K562 (cell line): ENCODE measurements around the gene OSBPL10. TPM values are rescaled to one million over a fixed set of nuclear protein-coding genes. Genes with fewer than 3 reads are reported as not detected.

Experiments
- ATAC-seq: fragments of 200-7000 bp; cut with Tn5 transposase; 3 replicates; pipeline ENCODE4 v1.9.1; 2020; ENCODE audit warnings: moderate library complexity
- BruUV-seq: library from RNA; stranded (reverse); fragments of 400-500 nt; replicated peaks from 2 replicates; lab custom pipeline; 2021; lab: Mats Ljungman, UMichigan
- CTCF ChIA-PET: fragments of 300-600 bp; formaldehyde crosslinking; extraction: SDS; loops from one replicate; lab custom pipeline; 2021; ENCODE audit warnings: low intra/inter-chr PET ratio; lab: Yijun Ruan, JAX
- POLR2A ChIA-PET: fragments of 300-600, 350-650 bp; sonication (Branson Sonifier 250); formaldehyde crosslinking; extraction: SDS; loops from one replicate; lab custom pipeline; 2021; ENCODE audit warnings: antibody characterized with exemption, inconsistent platforms; lab: Yijun Ruan, JAX
- DNase-seq, 4 experiments: peaks; one replicate each; pipeline versions ENCODE4 v3.0.0 to v3.0.0-alpha.2; 2011 to 2018; ENCODE audit warnings: low spot score in 3 of 4, mixed read lengths in 3 of 4; ENCODE audit errors: extremely low read depth in 1 of 4
- FAIRE-seq: peaks from 2 replicates; lab custom pipeline; 2011; peaks lifted over from hg19 to GRCh38; lab: Jason Lieb, UNC
- H2AFZ ChIP-seq: 2 replicates; pipeline ENCODE4 v1.6.0; 2011; ENCODE audit warnings: low read depth, low read length, control low read depth, inconsistent platforms
- H3K27ac ChIP-seq: fragments of 200-600 bp; 3 replicates; pipeline ENCODE4 v1.8.0; 2011; ENCODE audit warnings: low read depth, mild to moderate bottlenecking, control low read depth, inconsistent platforms, low read length, moderate library complexity, mixed read lengths; ENCODE audit errors: extremely low read depth
- H3K27me3 ChIP-seq, 2 experiments: fragments of 300-600 bp in 1 of 2; 2 replicates in 1 of 2; 3 replicates in 1 of 2; pipeline versions ENCODE4 v1.6.0 to v1.8.0; 2011; ENCODE audit warnings: inconsistent platforms in 2 of 2, low read length in 2 of 2, mild to moderate bottlenecking in 1 of 2, mixed read lengths in 1 of 2, moderate library complexity in 1 of 2; ENCODE audit not compliant: control insufficient read depth in 2 of 2, insufficient read depth in 2 of 2
- H3K36me3 ChIP-seq: fragments of 300-600 bp; 3 replicates; pipeline ENCODE4 v1.8.0; 2011; ENCODE audit warnings: mild to moderate bottlenecking, low read length, inconsistent platforms; ENCODE audit not compliant: control insufficient read depth, insufficient read depth
- H3K4me1 ChIP-seq, 2 experiments: fragments of 200-600 bp in 1 of 2; replicated peaks in 1 of 2; 2 replicates in 1 of 2; 3 replicates in 1 of 2; pipeline versions ENCODE4 v1.5.1 to v1.8.0; 2011; ENCODE audit warnings: inconsistent platforms in 2 of 2, low read length in 2 of 2, mild to moderate bottlenecking in 1 of 2, mixed read lengths in 1 of 2, moderate library complexity in 1 of 2; ENCODE audit not compliant: control insufficient read depth in 2 of 2, insufficient read depth in 2 of 2
- H3K4me2 ChIP-seq: 2 replicates; pipeline ENCODE4 v1.6.1; 2011; ENCODE audit warnings: low read length, control low read depth, inconsistent platforms, mixed read lengths; ENCODE audit not compliant: insufficient read depth
- H3K4me3 ChIP-seq: fragments of 200-600 bp; sonication (generic), shearing (Covaris generic); 2 replicates; pipeline ENCODE4 v1.5.1; 2016; ENCODE audit warnings: control low read depth, inconsistent platforms
- H3K79me2 ChIP-seq: fragments of 200-600 bp; 3 replicates; pipeline ENCODE4 v1.8.0; 2011; ENCODE audit warnings: low read length, inconsistent platforms; ENCODE audit not compliant: control insufficient read depth, insufficient read depth
- H3K9ac ChIP-seq, 2 experiments: 2 replicates each; pipeline versions ENCODE4 v1.6.0 to v1.6.1; 2011; ENCODE audit warnings: low read depth in 2 of 2, low read length in 2 of 2, control low read depth in 1 of 2, inconsistent platforms in 1 of 2, mild to moderate bottlenecking in 1 of 2, mixed read lengths in 1 of 2; ENCODE audit not compliant: insufficient read depth in 1 of 2
- H3K9me1 ChIP-seq: one replicate; pipeline ENCODE4 v1.6.0; 2011; ENCODE audit warnings: inconsistent platforms, mild to moderate bottlenecking, low read length, moderate library complexity; ENCODE audit not compliant: control insufficient read depth, insufficient read depth
- H3K9me3 ChIP-seq: replicated peaks from 2 replicates; pipeline ENCODE4 v1.5.1; 2011; ENCODE audit warnings: low read depth, low read length, inconsistent platforms; ENCODE audit not compliant: control insufficient read depth, insufficient read depth
- H4K20me1 ChIP-seq: replicated peaks from 2 replicates; pipeline ENCODE4 v1.6.1; 2011; ENCODE audit warnings: low read length, inconsistent platforms, mixed read lengths; ENCODE audit not compliant: control insufficient read depth, insufficient read depth
- ETS2 ChIP-seq: IDR thresholded peaks from 2 replicates; pipeline ENCODE4 v1.6.1; 2016; ENCODE audit warnings: borderline replicate concordance, missing genetic modification characterization, mild to moderate bottlenecking, moderate library complexity, missing compliant biosample characterization; ENCODE audit not compliant: poor library complexity, severe bottlenecking
- GABPA ChIP-seq: fragments of 200-800 bp; sonication (Bioruptor generic); conservative IDR thresholded peaks from 2 replicates; pipeline ENCODE4 v1.6.1; 2016; ENCODE audit warnings: low read depth, missing genetic modification characterization, missing compliant biosample characterization
- KLF16 ChIP-seq: IDR thresholded peaks from 2 replicates; pipeline ENCODE4 v1.6.1; 2016; ENCODE audit warnings: antibody characterized with exemption
- PRPF4 ChIP-seq: fragments of 200-400 bp; formaldehyde crosslinking; IDR thresholded peaks from one replicate; pipeline ENCODE4 v1.6.1; 2017; ENCODE audit warnings: low read length, low read depth, mild to moderate bottlenecking; ENCODE audit not compliant: insufficient read depth, poor library complexity, severe bottlenecking
- RBM14 ChIP-seq: fragments of 200-400 bp; formaldehyde crosslinking; IDR thresholded peaks from 2 replicates; pipeline ENCODE4 v1.6.1; 2018; ENCODE audit warnings: low read depth, mild to moderate bottlenecking, low read length, moderate library complexity, borderline replicate concordance; ENCODE audit not compliant: insufficient read depth
- TRIM24 ChIP-seq, 2 experiments: fragments of 450-650 bp; IDR thresholded peaks; 2 replicates each; pipeline ENCODE4 v1.6.1; 2016
- ZBTB5 ChIP-seq: fragments of 450-650 bp; IDR thresholded peaks from 2 replicates; pipeline ENCODE4 v1.6.1; 2017; ENCODE audit warnings: antibody characterized with exemption
- ZNF140 ChIP-seq: fragments of 250-450 bp; sonication (Bioruptor Pico); IDR thresholded peaks from 2 replicates; pipeline ENCODE4 v1.8.0; 2021; ENCODE audit warnings: moderate library complexity, mild to moderate bottlenecking, inconsistent platforms
- ZNF274 ChIP-seq: IDR thresholded peaks from 2 replicates; pipeline ENCODE4 v1.6.1; 2011; ENCODE audit warnings: low read depth, mild to moderate bottlenecking, low read length, moderate library complexity, borderline replicate concordance
- WGBS: fragments of 100-300 bp; shearing (Covaris generic); methylation state at CpG from one replicate; pipeline ENCODE4 v1.1.6; 2016; ENCODE audit warnings: low coverage, mixed read lengths; ENCODE audit not compliant: insufficient coverage; ENCODE audit errors: missing lambda C conversion rate; 5-methylcytosine and 5-hydroxymethylcytosine counted together
- in situ Hi-C: fragments of 300-500 bp; cut with MboI; formaldehyde crosslinking; loops from 4 replicates; pipeline ENCODE4 v1.15.0; 2018; ENCODE audit warnings: inconsistent platforms, mixed read lengths
- intact Hi-C: fragments of 100-400 bp; cut with micrococcal nuclease; formaldehyde crosslinking; loops from 2 replicates; pipeline ENCODE4 v1.14.2; 2022
- polyA plus RNA-seq, 8 experiments: library from polyadenylated mRNA; depleted of rRNA in 4 of 8; stranded (reverse) in 5 of 8; unstranded in 3 of 8; fragments of >200 nt; fragmentation: Nextera tagmentation in 2 of 8; fragmentation: Illumina TruSeq in 1 of 8; extraction: Ambion mirVana in 2 of 8; extraction: Trizol in 1 of 8; gene quantifications; 2 replicates each; pipeline versions ENCODE4 v1.2.1 to v1.2.3, GENCODE V29; 2011 to 2014; ENCODE audit warnings: inconsistent platforms in 1 of 8, missing spikeins in 1 of 8
- total RNA-seq, 7 experiments: library from RNA; depleted of rRNA in 6 of 7; stranded (reverse); fragments of >200 nt in 6 of 7; fragmentation: Illumina TruSeq in 2 of 7; extraction: Trizol in 2 of 7; gene quantifications; 2 replicates each; pipeline versions ENCODE4 v1.2.1 to v1.2.3, GENCODE V29; 2011 to 2021; ENCODE audit warnings: low replicate concordance in 1 of 7
- TF ChIP-seq, protein P1 (sequence below): IDR thresholded peaks from 2 replicates; pipeline ENCODE4 v1.6.1; 2011; ENCODE audit not compliant: insufficient read length; ENCODE audit errors: extremely low read depth

OSBPL10 gene
- total and polyA plus RNA-seq, 9 of the 15 experiments (the other 6 are each of a cell fraction or from before 2014, with no cell fraction given) = 0.03 to 0.19 (median 0.14) TPM; not detected in 2

DNA sequence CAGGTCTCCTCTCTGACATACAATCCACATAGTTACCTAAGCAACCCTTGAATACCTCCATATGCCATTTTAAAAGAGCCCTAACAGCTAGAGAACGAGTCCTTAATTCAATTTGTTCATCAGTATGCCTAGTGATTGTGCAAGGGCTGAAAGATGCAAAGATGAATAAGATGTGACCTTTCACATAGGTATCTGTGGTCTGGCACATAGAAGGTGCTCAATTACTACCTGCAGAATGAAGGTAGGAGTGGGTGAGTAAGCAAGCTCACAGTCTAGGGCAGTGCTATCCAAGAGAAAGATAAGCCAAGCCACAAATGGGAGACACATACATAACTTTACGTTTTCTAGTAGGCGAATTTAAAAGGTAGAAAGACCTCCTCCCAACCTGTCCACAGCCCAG lies 157.9 kb downstream of the OSBPL10 start:
- no peak overlapping the region for H3K27ac ChIP-seq
- no peaks in the 10 kb centered on the region for H3K9me1 ChIP-seq
- H3K36me3 ChIP-seq = no peaks in the 10 kb centered on the region
- no peak for DNase-seq
- WGBS = 0% methylated on average over 3 of the region's 3 CpGs
- H4K20me1 ChIP-seq = no peaks in the 10 kb centered on the region
- FAIRE-seq = no peak
- H3K79me2 ChIP-seq = no peaks in the 10 kb centered on the region
- H3K9ac ChIP-seq = no peak overlapping the region
- ATAC-seq = no peak
- in situ Hi-C loops = no loop called here
- CTCF ChIA-PET = no interaction called here
- peaks cover 11 to 19% of the 10 kb centered on the region in 2 experiments; a peak in 4 of 5 replicates for H3K27me3 ChIP-seq
- H3K4me3 ChIP-seq = no peak overlapping the region
- H3K4me2 ChIP-seq = no peak overlapping the region
- TF ChIP-seq GABPA (tag) (no peak), ZNF140 (CRISPR knock-in tag) (no peak), KLF16 (no peak), ZBTB5 (no peak), PRPF4 (no peak), TRIM24 (IDR thresholded peaks at IDR 0.05) (no peak), ETS2 (tag) (no peak), ZNF274 (no peak), RBM14 (no peak)
- TF ChIP-seq, protein P1, sequence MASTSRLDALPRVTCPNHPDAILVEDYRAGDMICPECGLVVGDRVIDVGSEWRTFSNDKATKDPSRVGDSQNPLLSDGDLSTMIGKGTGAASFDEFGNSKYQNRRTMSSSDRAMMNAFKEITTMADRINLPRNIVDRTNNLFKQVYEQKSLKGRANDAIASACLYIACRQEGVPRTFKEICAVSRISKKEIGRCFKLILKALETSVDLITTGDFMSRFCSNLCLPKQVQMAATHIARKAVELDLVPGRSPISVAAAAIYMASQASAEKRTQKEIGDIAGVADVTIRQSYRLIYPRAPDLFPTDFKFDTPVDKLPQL = no peak
- TF ChIP-seq, all 486 proteins: peak for 0
- intact Hi-C loops = no loop called here
- no TSS peak for BruUV-seq
- Histone ChIP-seq H3K4me1 (no peaks in the 10 kb centered on the region), H2AFZ (no peak overlapping the region), H3K9me3 (no peaks in the 10 kb centered on the region)
- POLR2A ChIA-PET = no interaction called here
